ENCODE data around the gene PDE4D. TPM values are rescaled to one million over a fixed set of nuclear protein-coding genes. Genes with fewer than 3 reads are reported as not detected.

Gene PDE4D
- total RNA-seq, 2 experiments from 2014 or later = 164 to 175 TPM

- H3K36me3 Mint-ChIP-seq (ENCODE audit: low read depth) = no peaks in the 10 kb centered on the region
- ATAC-seq (ENCODE audit: poor library complexity) = no peak
- H3K36me3 ChIP-seq (ENCODE audit: insufficient read depth, low read length) = no peaks in the 10 kb centered on the region
- CTCF ChIA-PET = no interaction called here
- H3K9me3 Mint-ChIP-seq = no peaks in the 10 kb centered on the region
- H3K4me1 Mint-ChIP-seq (ENCODE audit: low read depth) = no peaks in the 10 kb centered on the region
- peaks cover 5% of the 10 kb centered on the region for H3K27me3 Mint-ChIP-seq
- H3K4me1 ChIP-seq (ENCODE audit: insufficient read depth, low read length) = no peaks in the 10 kb centered on the region
- H3K27ac ChIP-seq (ENCODE audit: low read depth in 1 of 2, low read length in 2 of 2) = no peak overlapping the region
- intact Hi-C loops (cut with DNase I, micrococcal nuclease) = no loop called here
- H3K27ac Mint-ChIP-seq = no peak overlapping the region
- no peak overlapping the region for H3K4me3 ChIP-seq (ENCODE audit: low read length)
- no peak overlapping the region for H3K4me3 Mint-ChIP-seq
- H3K27me3 ChIP-seq (ENCODE audit: control insufficient read depth in 1 of 2, insufficient read depth in 2 of 2, low read length in 2 of 2) = no peaks in the 10 kb centered on the region
- no peak for TF ChIP-seq CTCF (IDR thresholded peaks at IDR 0.05)
- no peak for DNase-seq
- POLR2A ChIA-PET = no interaction called here
- H3K9me3 ChIP-seq (ENCODE audit: control insufficient read depth in 1 of 2, insufficient read depth in 1 of 2, low read length in 2 of 2) = no peaks in the 10 kb centered on the region
These were observed 574.3 kb downstream of the PDE4D start for GRCh38 chr5:59319250-59319649.

GRCh38 chr5:59317774-59318205, 575.7 kb downstream of the PDE4D start:
- no peak for DNase-seq
- Mint-ChIP-seq H3K4me3 (no peak overlapping the region), H3K4me1 (ENCODE audit: low read depth) (no peaks in the 10 kb centered on the region), H3K9me3 (no peaks in the 10 kb centered on the region), H3K36me3 (ENCODE audit: low read depth) (no peaks in the 10 kb centered on the region), H3K27me3 (no peaks in the 10 kb centered on the region), H3K27ac (no peak overlapping the region)
- TF ChIP-seq CTCF (IDR thresholded peaks at IDR 0.05) = no peak
- no peaks in the 10 kb centered on the region for H3K36me3 ChIP-seq (ENCODE audit: insufficient read depth, low read length)
- ChIA-PET CTCF (interaction anchor here (0.8 kb wide), 1 partner anchor 10 kb away, joined by 3 read pairs; no protein-coding TSS in a partner anchor), POLR2A (no interaction called here)
- ATAC-seq (ENCODE audit: poor library complexity) = no peak
- H3K4me1 ChIP-seq (ENCODE audit: insufficient read depth, low read length) = no peaks in the 10 kb centered on the region
- intact Hi-C loops (cut with DNase I, micrococcal nuclease) = no loop called here
- H3K9me3 ChIP-seq (ENCODE audit: control insufficient read depth in 1 of 2, insufficient read depth in 1 of 2, low read length in 2 of 2) = no peaks in the 10 kb centered on the region
- H3K27me3 ChIP-seq (ENCODE audit: control insufficient read depth in 1 of 2, insufficient read depth in 2 of 2, low read length in 2 of 2) = peaks cover 0 to 1% of the 10 kb centered on the region in 2 experiments
- no peak overlapping the region for H3K4me3 ChIP-seq (ENCODE audit: low read length)
- no peak overlapping the region for H3K27ac ChIP-seq (ENCODE audit: low read depth in 1 of 2, low read length in 2 of 2)

GRCh38 chr5:59317023-59317773, 576.3 kb downstream of the PDE4D start:
- H3K36me3 Mint-ChIP-seq (ENCODE audit: low read depth) = no peaks in the 10 kb centered on the region
- POLR2A ChIA-PET = no interaction called here
- peaks cover 1% of the 10 kb centered on the region for H3K27me3 Mint-ChIP-seq
- no peak for ATAC-seq (ENCODE audit: poor library complexity)
- Histone ChIP-seq H3K4me3 (ENCODE audit: low read length) (no peak overlapping the region), H3K27ac (ENCODE audit: low read depth in 1 of 2, low read length in 2 of 2) (no peak overlapping the region), H3K9me3 (ENCODE audit: control insufficient read depth in 1 of 2, insufficient read depth in 1 of 2, low read length in 2 of 2) (no peaks in the 10 kb centered on the region), H3K36me3 (ENCODE audit: insufficient read depth, low read length) (no peaks in the 10 kb centered on the region), H3K4me1 (ENCODE audit: insufficient read depth, low read length) (no peaks in the 10 kb centered on the region), H3K27me3 (ENCODE audit: control insufficient read depth in 1 of 2, insufficient read depth in 2 of 2, low read length in 2 of 2) (peaks cover 0 to 3% of the 10 kb centered on the region in 2 experiments)
- CTCF ChIA-PET = no interaction called here
- intact Hi-C loops (cut with DNase I, micrococcal nuclease) = no loop called here
- no peak overlapping the region for H3K4me3 Mint-ChIP-seq
- no peak overlapping the region for H3K27ac Mint-ChIP-seq
- no peak for DNase-seq
- no peak for TF ChIP-seq CTCF (IDR thresholded peaks at IDR 0.05)
- no peaks in the 10 kb centered on the region for H3K9me3 Mint-ChIP-seq
- H3K4me1 Mint-ChIP-seq (ENCODE audit: low read depth) = no peaks in the 10 kb centered on the region
